ENCODE measurements around the gene DRAM1.

The DRAM1 gene

GRCh38 chr12:101889211-101889752 lies 11.9 kb downstream of the DRAM1 start:
- no peak for DNase-seq (ENCODE audit: low read depth in 1 of 2, low spot score in 1 of 2)
- Histone ChIP-seq H3K27ac (replicated peaks) (peak overlapping the region; percentile 32; the same call in 1 of the 2 replicates), H3K4me3 (replicated peaks; ENCODE audit: insufficient read depth, low read length) (no peak overlapping the region), H3K27me3 (ENCODE audit: insufficient read depth, poor library complexity, severe bottlenecking) (no peaks in the 10 kb centered on the region)
- no peak for TF ChIP-seq GABPA (IDR thresholded peaks at IDR 0.05; ENCODE audit: low read depth)
- TF ChIP-seq, protein P1, sequence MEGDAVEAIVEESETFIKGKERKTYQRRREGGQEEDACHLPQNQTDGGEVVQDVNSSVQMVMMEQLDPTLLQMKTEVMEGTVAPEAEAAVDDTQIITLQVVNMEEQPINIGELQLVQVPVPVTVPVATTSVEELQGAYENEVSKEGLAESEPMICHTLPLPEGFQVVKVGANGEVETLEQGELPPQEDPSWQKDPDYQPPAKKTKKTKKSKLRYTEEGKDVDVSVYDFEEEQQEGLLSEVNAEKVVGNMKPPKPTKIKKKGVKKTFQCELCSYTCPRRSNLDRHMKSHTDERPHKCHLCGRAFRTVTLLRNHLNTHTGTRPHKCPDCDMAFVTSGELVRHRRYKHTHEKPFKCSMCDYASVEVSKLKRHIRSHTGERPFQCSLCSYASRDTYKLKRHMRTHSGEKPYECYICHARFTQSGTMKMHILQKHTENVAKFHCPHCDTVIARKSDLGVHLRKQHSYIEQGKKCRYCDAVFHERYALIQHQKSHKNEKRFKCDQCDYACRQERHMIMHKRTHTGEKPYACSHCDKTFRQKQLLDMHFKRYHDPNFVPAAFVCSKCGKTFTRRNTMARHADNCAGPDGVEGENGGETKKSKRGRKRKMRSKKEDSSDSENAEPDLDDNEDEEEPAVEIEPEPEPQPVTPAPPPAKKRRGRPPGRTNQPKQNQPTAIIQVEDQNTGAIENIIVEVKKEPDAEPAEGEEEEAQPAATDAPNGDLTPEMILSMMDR (IDR thresholded peaks at IDR 0.05; ENCODE audit: insufficient read depth, low read length): no peak

- H3K27ac ChIP-seq (replicated peaks): peak overlapping the region; percentile 76
- H3K27me3 ChIP-seq (ENCODE audit: insufficient read depth, poor library complexity, severe bottlenecking): no peaks in the 10 kb centered on the region
- TF ChIP-seq POLR2AphosphoS5 (IDR thresholded peaks at IDR 0.05; ENCODE audit: low read depth) (peak; percentile 61), GABPA (IDR thresholded peaks at IDR 0.05; ENCODE audit: low read depth) (no peak)
- TF ChIP-seq, protein P2, sequence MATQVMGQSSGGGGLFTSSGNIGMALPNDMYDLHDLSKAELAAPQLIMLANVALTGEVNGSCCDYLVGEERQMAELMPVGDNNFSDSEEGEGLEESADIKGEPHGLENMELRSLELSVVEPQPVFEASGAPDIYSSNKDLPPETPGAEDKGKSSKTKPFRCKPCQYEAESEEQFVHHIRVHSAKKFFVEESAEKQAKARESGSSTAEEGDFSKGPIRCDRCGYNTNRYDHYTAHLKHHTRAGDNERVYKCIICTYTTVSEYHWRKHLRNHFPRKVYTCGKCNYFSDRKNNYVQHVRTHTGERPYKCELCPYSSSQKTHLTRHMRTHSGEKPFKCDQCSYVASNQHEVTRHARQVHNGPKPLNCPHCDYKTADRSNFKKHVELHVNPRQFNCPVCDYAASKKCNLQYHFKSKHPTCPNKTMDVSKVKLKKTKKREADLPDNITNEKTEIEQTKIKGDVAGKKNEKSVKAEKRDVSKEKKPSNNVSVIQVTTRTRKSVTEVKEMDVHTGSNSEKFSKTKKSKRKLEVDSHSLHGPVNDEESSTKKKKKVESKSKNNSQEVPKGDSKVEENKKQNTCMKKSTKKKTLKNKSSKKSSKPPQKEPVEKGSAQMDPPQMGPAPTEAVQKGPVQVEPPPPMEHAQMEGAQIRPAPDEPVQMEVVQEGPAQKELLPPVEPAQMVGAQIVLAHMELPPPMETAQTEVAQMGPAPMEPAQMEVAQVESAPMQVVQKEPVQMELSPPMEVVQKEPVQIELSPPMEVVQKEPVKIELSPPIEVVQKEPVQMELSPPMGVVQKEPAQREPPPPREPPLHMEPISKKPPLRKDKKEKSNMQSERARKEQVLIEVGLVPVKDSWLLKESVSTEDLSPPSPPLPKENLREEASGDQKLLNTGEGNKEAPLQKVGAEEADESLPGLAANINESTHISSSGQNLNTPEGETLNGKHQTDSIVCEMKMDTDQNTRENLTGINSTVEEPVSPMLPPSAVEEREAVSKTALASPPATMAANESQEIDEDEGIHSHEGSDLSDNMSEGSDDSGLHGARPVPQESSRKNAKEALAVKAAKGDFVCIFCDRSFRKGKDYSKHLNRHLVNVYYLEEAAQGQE (IDR thresholded peaks at IDR 0.05; ENCODE audit: insufficient replicate concordance, low read depth): no peak
- TF ChIP-seq, protein P1 (IDR thresholded peaks at IDR 0.05; ENCODE audit: insufficient read depth, low read length): no peak
- no peak overlapping the region for H3K4me3 ChIP-seq (replicated peaks; ENCODE audit: insufficient read depth, low read length)
- peak in 1 of 2 experiments; percentile 86 for DNase-seq (ENCODE audit: low read depth in 1 of 2, low spot score in 1 of 2)
Measured at GRCh38 chr12:101891462-101891971, 14.1 kb downstream of the DRAM1 start.

DNA sequence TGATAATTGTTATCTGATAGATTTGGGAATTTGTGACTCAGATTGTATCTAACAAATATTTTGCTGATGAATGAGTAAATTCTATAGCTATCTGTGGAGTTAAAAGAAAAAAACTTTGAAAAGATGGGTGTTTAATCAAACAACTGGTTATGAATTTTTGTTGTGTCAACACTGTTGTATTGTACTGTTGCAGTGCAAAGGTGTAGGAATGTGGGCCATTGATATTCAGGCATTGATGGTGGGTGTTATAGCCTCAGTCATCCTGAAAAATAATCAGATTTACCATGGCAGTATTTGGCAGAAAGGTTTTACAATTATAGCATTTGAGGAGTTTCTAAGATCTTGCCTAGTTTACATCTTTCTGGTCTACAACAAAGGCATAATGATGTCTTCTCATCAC lies 15.4 kb downstream of the DRAM1 start:
- no peak for TF ChIP-seq GABPA (IDR thresholded peaks at IDR 0.05; ENCODE audit: low read depth)
- TF ChIP-seq, protein P1 (IDR thresholded peaks at IDR 0.05; ENCODE audit: insufficient read depth, low read length): no peak
- TF ChIP-seq POLR2AphosphoS5 (IDR thresholded peaks at IDR 0.05; ENCODE audit: low read depth): no peak
- no peak for TF ChIP-seq SPI1 (IDR thresholded peaks at IDR 0.05; ENCODE audit: borderline replicate concordance, low read depth)
- TF ChIP-seq, protein P2 (IDR thresholded peaks at IDR 0.05; ENCODE audit: insufficient replicate concordance, low read depth): no peak
- no peak for DNase-seq (ENCODE audit: low read depth in 1 of 2, low spot score in 1 of 2)
- H3K4me3 ChIP-seq (replicated peaks; ENCODE audit: insufficient read depth, low read length): no peak overlapping the region
- no peaks in the 10 kb centered on the region for H3K27me3 ChIP-seq (ENCODE audit: insufficient read depth, poor library complexity, severe bottlenecking)
- peak overlapping the region; percentile 76 for H3K27ac ChIP-seq (replicated peaks)

DNA sequence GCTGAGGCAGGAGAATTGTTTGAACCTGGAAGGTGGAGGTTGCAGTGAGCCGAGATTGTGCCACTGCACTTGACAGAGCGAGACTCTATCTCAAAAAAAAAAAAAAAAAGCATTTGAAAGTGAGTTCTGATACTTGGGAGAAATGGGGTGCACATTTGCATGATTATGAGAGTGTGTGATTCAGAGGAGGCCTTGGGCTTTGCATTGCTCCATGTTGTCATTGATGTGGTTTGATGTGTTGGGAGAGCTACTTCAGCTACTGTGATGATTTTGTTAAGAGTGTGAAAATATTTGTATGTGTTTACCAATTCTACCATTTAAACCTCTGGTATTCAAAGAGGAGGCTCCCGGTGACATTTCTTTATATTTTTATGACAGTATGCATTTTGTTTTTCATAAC lies 24.4 kb downstream of the DRAM1 start:
- DNase-seq (ENCODE audit: low read depth in 1 of 2, low spot score in 1 of 2): no peak
- Histone ChIP-seq H3K27ac (replicated peaks) (no peak overlapping the region; the same call in 1 of the 2 replicates), H3K27me3 (ENCODE audit: insufficient read depth, poor library complexity, severe bottlenecking) (no peaks in the 10 kb centered on the region), H3K4me3 (replicated peaks; ENCODE audit: insufficient read depth, low read length) (no peak overlapping the region)
- TF ChIP-seq POLR2AphosphoS5 (IDR thresholded peaks at IDR 0.05; ENCODE audit: low read depth) (no peak), SPI1 (IDR thresholded peaks at IDR 0.05; ENCODE audit: borderline replicate concordance, low read depth) (no peak), GABPA (IDR thresholded peaks at IDR 0.05; ENCODE audit: low read depth) (no peak)
- TF ChIP-seq, protein P1 (IDR thresholded peaks at IDR 0.05; ENCODE audit: insufficient read depth, low read length): no peak
- TF ChIP-seq, protein P2 (IDR thresholded peaks at IDR 0.05; ENCODE audit: insufficient replicate concordance, low read depth): no peak

All from HL-60 (cell line).